ENCODE results near the gene CD3D.

Gene CD3D

GRCh38 chr11:118305726-118306125 lies 36.8 kb downstream of the CD3D start:
- H3K23ac ChIP-seq (ENCODE audit: low read length) = no peak overlapping the region
- no peaks in the 10 kb centered on the region for H3K36me3 ChIP-seq (ENCODE audit: control insufficient read depth in 1 of 2, insufficient read depth in 2 of 2, low read length in 2 of 2)
- H2AFZ ChIP-seq (ENCODE audit: insufficient read depth, low read length, poor library complexity) = no peak overlapping the region
- no peaks in the 10 kb centered on the region for H3K27me3 ChIP-seq (ENCODE audit: insufficient read depth, low read length)
- H3K79me1 ChIP-seq (ENCODE audit: low read length) = no peaks in the 10 kb centered on the region
- DNase-seq = no peak
- H3K14ac ChIP-seq (ENCODE audit: low read length) = no peak overlapping the region
- H3K4me1 ChIP-seq (ENCODE audit: control insufficient read depth in 1 of 2, insufficient read depth in 2 of 2, low read length in 2 of 2) = no peaks in the 10 kb centered on the region
- no peak overlapping the region for H2AK5ac ChIP-seq (ENCODE audit: low read length)
- H3K9ac ChIP-seq (ENCODE audit: low read length) = no peak overlapping the region
- no peak overlapping the region for H3K4me2 ChIP-seq (ENCODE audit: low read length)
- no peak overlapping the region for H2BK12ac ChIP-seq (ENCODE audit: low read length)
- no peak overlapping the region for H3K27ac ChIP-seq (ENCODE audit: low read depth, low read length)
- WGBS (ENCODE audit: extremely low coverage, insufficient coverage, insufficient read length) = no CpG with 5 or more reads among the region's 8 CpGs
- H2BK120ac ChIP-seq (ENCODE audit: insufficient read depth, low read length, poor library complexity) = no peak overlapping the region
- no peak overlapping the region for H3K4me3 ChIP-seq (ENCODE audit: low read depth, low read length)
- no peak overlapping the region for H3K18ac ChIP-seq (ENCODE audit: low read length)
- no peak overlapping the region for H4K8ac ChIP-seq (ENCODE audit: low read depth, low read length)
- no peaks in the 10 kb centered on the region for H3K79me2 ChIP-seq (ENCODE audit: control insufficient read depth, insufficient read depth, low read length, poor library complexity)
- H4K91ac ChIP-seq (ENCODE audit: low read depth, low read length) = no peak overlapping the region
- no peak overlapping the region for H2BK5ac ChIP-seq (ENCODE audit: low read depth, low read length, poor library complexity)
- H3K4ac ChIP-seq (ENCODE audit: low read depth, low read length) = no peak overlapping the region
- H3K9me3 ChIP-seq (ENCODE audit: insufficient read depth, low read depth, low read length) = no peaks in the 10 kb centered on the region
- H4K12ac ChIP-seq (ENCODE audit: low read depth, low read length) = no peak overlapping the region

- H3K36me3 ChIP-seq (ENCODE audit: control insufficient read depth in 1 of 2, insufficient read depth in 2 of 2, low read length in 2 of 2) = no peaks in the 10 kb centered on the region
Observed at GRCh38 chr11:118304568-118305248, 37.8 kb downstream of the CD3D start, which contains the start of gene CD3E. Gene CD3E, plus strand, starts transcription at chr11:118304730. Its CDS starts 223 bp downstream, at chr11:118304953.

GRCh38 chr11:118304227-118304567 lies 38.3 kb downstream of the CD3D start:
- Histone ChIP-seq H3K14ac (ENCODE audit: low read length) (no peak overlapping the region), H3K4me3 (ENCODE audit: low read depth, low read length) (no peak overlapping the region), H4K12ac (ENCODE audit: low read depth, low read length) (no peak overlapping the region), H3K27me3 (ENCODE audit: insufficient read depth, low read length) (no peaks in the 10 kb centered on the region), H2BK120ac (ENCODE audit: insufficient read depth, low read length, poor library complexity) (no peak overlapping the region), H3K18ac (ENCODE audit: low read length) (no peak overlapping the region), H3K79me2 (ENCODE audit: control insufficient read depth, insufficient read depth, low read length, poor library complexity) (no peaks in the 10 kb centered on the region), H4K91ac (ENCODE audit: low read depth, low read length) (no peak overlapping the region), H4K8ac (ENCODE audit: low read depth, low read length) (no peak overlapping the region), H3K9ac (ENCODE audit: low read length) (no peak overlapping the region), H2AFZ (ENCODE audit: insufficient read depth, low read length, poor library complexity) (no peak overlapping the region), H3K23ac (ENCODE audit: low read length) (no peak overlapping the region), H3K4me1 (ENCODE audit: control insufficient read depth in 1 of 2, insufficient read depth in 2 of 2, low read length in 2 of 2) (no peaks in the 10 kb centered on the region), H2AK5ac (ENCODE audit: low read length) (no peak overlapping the region), H3K79me1 (ENCODE audit: low read length) (no peaks in the 10 kb centered on the region), H3K4me2 (ENCODE audit: low read length) (no peak overlapping the region), H3K9me3 (ENCODE audit: insufficient read depth, low read depth, low read length) (no peaks in the 10 kb centered on the region), H2BK12ac (ENCODE audit: low read length) (no peak overlapping the region), H3K27ac (ENCODE audit: low read depth, low read length) (no peak overlapping the region), H2BK5ac (ENCODE audit: low read depth, low read length, poor library complexity) (no peak overlapping the region), H3K36me3 (ENCODE audit: control insufficient read depth in 1 of 2, insufficient read depth in 2 of 2, low read length in 2 of 2) (no peaks in the 10 kb centered on the region), H3K4ac (ENCODE audit: low read depth, low read length) (no peak overlapping the region)
- no peak for DNase-seq
- no CpG with 5 or more reads among the region's 1 CpG for WGBS (ENCODE audit: extremely low coverage, insufficient coverage, insufficient read length)

More at GRCh38 chr11:118304568-118305248, 37.8 kb downstream of the CD3D start, which contains the start of gene CD3E:
- Histone ChIP-seq H2AK5ac (ENCODE audit: low read length) (no peak within 1 kb of the TSS), H3K27me3 (ENCODE audit: insufficient read depth, low read length) (no peaks in the 10 kb centered on the region), H2BK12ac (ENCODE audit: low read length) (no peak within 1 kb of the TSS), H3K4me1 (ENCODE audit: control insufficient read depth in 1 of 2, insufficient read depth in 2 of 2, low read length in 2 of 2) (no peaks in the 10 kb centered on the region), H3K9me3 (ENCODE audit: insufficient read depth, low read depth, low read length) (no peaks in the 10 kb centered on the region), H4K91ac (ENCODE audit: low read depth, low read length) (no peak within 1 kb of the TSS), H3K4me3 (ENCODE audit: low read depth, low read length) (no peak within 1 kb of the TSS), H3K9ac (ENCODE audit: low read length) (no peak within 1 kb of the TSS), H4K8ac (ENCODE audit: low read depth, low read length) (no peak within 1 kb of the TSS), H3K23ac (ENCODE audit: low read length) (no peak within 1 kb of the TSS), H3K4ac (ENCODE audit: low read depth, low read length) (no peak within 1 kb of the TSS), H2BK120ac (ENCODE audit: insufficient read depth, low read length, poor library complexity) (no peak within 1 kb of the TSS), H3K79me2 (ENCODE audit: control insufficient read depth, insufficient read depth, low read length, poor library complexity) (no peaks in the 10 kb centered on the region), H3K27ac (ENCODE audit: low read depth, low read length) (no peak within 1 kb of the TSS), H3K18ac (ENCODE audit: low read length) (no peak within 1 kb of the TSS), H4K12ac (ENCODE audit: low read depth, low read length) (no peak within 1 kb of the TSS), H3K79me1 (ENCODE audit: low read length) (no peaks in the 10 kb centered on the region), H2BK5ac (ENCODE audit: low read depth, low read length, poor library complexity) (no peak within 1 kb of the TSS), H3K4me2 (ENCODE audit: low read length) (no peak within 1 kb of the TSS), H2AFZ (ENCODE audit: insufficient read depth, low read length, poor library complexity) (no peak within 1 kb of the TSS), H3K14ac (ENCODE audit: low read length) (no peak within 1 kb of the TSS)
- no peak for DNase-seq
- no CpG with 5 or more reads among the region's 8 CpGs for WGBS (ENCODE audit: extremely low coverage, insufficient coverage, insufficient read length)

GRCh38 chr11:118301600-118302195 lies 40.8 kb downstream of the CD3D start:
- no CpG with 5 or more reads among the region's 8 CpGs for WGBS (ENCODE audit: extremely low coverage, insufficient coverage, insufficient read length)
- Histone ChIP-seq H3K9ac (ENCODE audit: low read length) (no peak overlapping the region), H3K79me2 (ENCODE audit: control insufficient read depth, insufficient read depth, low read length, poor library complexity) (no peaks in the 10 kb centered on the region)

More at GRCh38 chr11:118301600-118302195, 40.8 kb downstream of the CD3D start:
- Histone ChIP-seq H3K4me2 (ENCODE audit: low read length) (no peak overlapping the region), H3K36me3 (ENCODE audit: control insufficient read depth in 1 of 2, insufficient read depth in 2 of 2, low read length in 2 of 2) (no peaks in the 10 kb centered on the region), H2AK5ac (ENCODE audit: low read length) (no peak overlapping the region), H3K79me1 (ENCODE audit: low read length) (no peaks in the 10 kb centered on the region), H2BK5ac (ENCODE audit: low read depth, low read length, poor library complexity) (no peak overlapping the region), H2BK120ac (ENCODE audit: insufficient read depth, low read length, poor library complexity) (no peak overlapping the region), H3K14ac (ENCODE audit: low read length) (no peak overlapping the region), H3K27me3 (ENCODE audit: insufficient read depth, low read length) (no peaks in the 10 kb centered on the region), H3K4ac (ENCODE audit: low read depth, low read length) (no peak overlapping the region), H3K23ac (ENCODE audit: low read length) (no peak overlapping the region), H3K4me3 (ENCODE audit: low read depth, low read length) (no peak overlapping the region), H3K4me1 (ENCODE audit: control insufficient read depth in 1 of 2, insufficient read depth in 2 of 2, low read length in 2 of 2) (no peaks in the 10 kb centered on the region), H4K8ac (ENCODE audit: low read depth, low read length) (no peak overlapping the region), H2BK12ac (ENCODE audit: low read length) (no peak overlapping the region), H3K9me3 (ENCODE audit: insufficient read depth, low read depth, low read length) (no peaks in the 10 kb centered on the region), H3K18ac (ENCODE audit: low read length) (no peak overlapping the region), H4K91ac (ENCODE audit: low read depth, low read length) (no peak overlapping the region), H3K27ac (ENCODE audit: low read depth, low read length) (no peak overlapping the region), H4K12ac (ENCODE audit: low read depth, low read length) (no peak overlapping the region), H2AFZ (ENCODE audit: insufficient read depth, low read length, poor library complexity) (no peak overlapping the region)
- no peak for DNase-seq

All from trophoblast cell (in vitro differentiated cells and primary cell).